Activated naive CD8-positive, alpha-beta T cell (primary cell): ENCODE data around the gene PDGFC.
"Not testable (repeated sequence)": the region's sequence is repeated elsewhere in the genome, so short reads cannot be mapped to it uniquely, and the experiment has no call there.

Experiments
- H3K27ac Mint-ChIP-seq: one replicate; pipeline ENCODE4 v1.8.0; 2021; ENCODE audit warnings: mixed read lengths
- H3K27me3 Mint-ChIP-seq: one replicate; pipeline ENCODE4 v1.8.0; 2021; ENCODE audit warnings: mixed read lengths
- H3K36me3 Mint-ChIP-seq: one replicate; pipeline ENCODE4 v1.8.0; 2021; ENCODE audit warnings: mixed read lengths
- H3K4me1 Mint-ChIP-seq: one replicate; pipeline ENCODE4 v1.8.0; 2021; ENCODE audit warnings: low read depth, mixed read lengths
- H3K4me3 Mint-ChIP-seq: one replicate; pipeline ENCODE4 v1.8.0; 2021; ENCODE audit warnings: mild to moderate bottlenecking, mixed read lengths
- H3K9me3 Mint-ChIP-seq: one replicate; pipeline ENCODE4 v1.8.0; 2021; ENCODE audit warnings: low read depth, mixed read lengths

Gene PDGFC

DNA sequence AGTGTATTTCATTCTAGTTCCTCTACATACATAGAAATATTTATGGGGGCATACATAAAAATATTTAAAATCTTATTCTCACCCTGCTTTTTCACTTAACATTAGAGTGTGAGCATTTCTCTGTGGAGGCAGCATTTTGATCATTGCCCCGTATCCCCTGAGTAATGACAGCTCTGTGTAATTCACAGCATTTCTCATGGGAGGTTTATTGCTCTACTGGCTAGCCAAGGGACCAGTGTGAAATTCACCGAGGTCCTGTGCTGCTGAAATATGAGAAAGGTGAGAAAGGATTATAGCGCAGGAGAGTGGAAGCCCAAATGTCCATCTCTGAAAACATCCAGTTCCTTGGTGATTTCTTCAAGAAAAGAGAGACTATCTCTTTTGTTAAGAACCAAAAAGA, 22.9 kb downstream of the PDGFC start:
- Mint-ChIP-seq H3K36me3 (no peaks in the 10 kb centered on the region), H3K27ac (no peak overlapping the region), H3K9me3 (peaks cover 4% of the 10 kb centered on the region), H3K4me3 (no peak overlapping the region), H3K27me3 (no peaks in the 10 kb centered on the region), H3K4me1 (no peaks in the 10 kb centered on the region)

DNA sequence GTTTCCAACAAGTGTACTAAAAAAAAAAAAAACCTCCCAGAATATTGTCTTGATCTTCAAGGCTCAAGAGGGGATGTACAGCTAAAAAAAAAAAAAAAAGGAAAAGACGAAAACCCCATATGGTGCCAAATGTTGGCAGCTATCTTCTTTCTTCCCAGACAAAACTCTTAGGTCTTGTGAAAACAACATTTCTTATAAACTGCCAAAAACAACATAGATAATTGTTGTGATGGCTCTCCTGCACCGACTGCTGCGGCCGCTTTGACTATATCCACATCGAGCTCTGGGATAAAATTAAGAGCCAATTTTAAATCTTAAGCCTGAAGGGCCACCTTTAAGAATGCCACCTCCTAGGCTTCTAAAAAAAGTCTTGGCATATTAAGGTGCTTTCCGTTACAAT, 23.5 kb downstream of the PDGFC start:
- no peaks in the 10 kb centered on the region for H3K4me1 Mint-ChIP-seq
- H3K36me3 Mint-ChIP-seq, result no peaks in the 10 kb centered on the region
- H3K4me3 Mint-ChIP-seq, result no peak overlapping the region
- H3K27ac Mint-ChIP-seq, result no peak overlapping the region
- H3K9me3 Mint-ChIP-seq, result peaks cover 4% of the 10 kb centered on the region
- no peaks in the 10 kb centered on the region for H3K27me3 Mint-ChIP-seq

DNA sequence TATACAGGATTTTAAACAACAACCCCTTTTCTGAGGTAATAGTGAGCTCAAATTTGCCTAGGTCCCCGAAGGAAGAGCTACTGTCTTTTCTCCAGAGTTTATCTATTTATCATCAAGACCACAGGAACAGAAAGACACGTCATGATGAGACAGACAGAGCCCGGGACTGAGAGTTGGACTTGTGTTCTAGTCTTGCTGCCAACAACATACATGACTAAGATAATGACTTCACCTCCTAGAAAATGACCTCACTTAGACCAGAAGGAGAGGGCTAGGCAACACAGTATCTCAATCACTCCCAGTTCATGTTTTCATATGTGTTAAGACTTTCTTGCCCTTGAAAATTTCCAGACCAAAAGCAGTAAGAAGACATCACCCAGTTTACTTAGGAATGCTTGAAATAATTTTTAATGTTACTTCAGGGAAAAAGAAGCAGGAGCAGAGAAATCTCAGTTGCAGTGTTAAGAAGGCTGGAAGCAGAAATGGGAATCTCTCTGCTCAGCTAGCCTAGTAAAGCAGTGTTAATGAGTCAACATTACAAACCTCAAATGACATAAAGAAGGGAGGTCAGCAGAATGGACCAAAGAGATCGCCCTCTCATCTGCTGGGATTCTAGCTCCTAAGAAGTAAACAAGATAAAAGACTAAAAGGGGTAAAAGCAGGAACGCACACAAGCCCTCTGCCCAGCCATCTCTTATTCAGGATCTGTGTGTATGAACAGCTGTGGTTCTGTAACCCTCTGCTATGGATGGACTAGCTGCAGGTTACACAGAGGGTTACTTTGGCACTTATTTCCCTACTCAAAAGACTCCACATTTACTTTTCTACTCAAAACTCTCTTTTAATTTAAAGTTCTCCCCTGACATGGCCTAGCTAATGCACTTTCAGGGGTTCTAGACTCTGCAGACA, 24.8 kb downstream of the PDGFC start:
- no peak overlapping the region for H3K27ac Mint-ChIP-seq
- no peaks in the 10 kb centered on the region for H3K9me3 Mint-ChIP-seq
- no peaks in the 10 kb centered on the region for H3K4me1 Mint-ChIP-seq
- H3K36me3 Mint-ChIP-seq, result no peaks in the 10 kb centered on the region
- no peaks in the 10 kb centered on the region for H3K27me3 Mint-ChIP-seq
- H3K4me3 Mint-ChIP-seq, result no peak overlapping the region

DNA sequence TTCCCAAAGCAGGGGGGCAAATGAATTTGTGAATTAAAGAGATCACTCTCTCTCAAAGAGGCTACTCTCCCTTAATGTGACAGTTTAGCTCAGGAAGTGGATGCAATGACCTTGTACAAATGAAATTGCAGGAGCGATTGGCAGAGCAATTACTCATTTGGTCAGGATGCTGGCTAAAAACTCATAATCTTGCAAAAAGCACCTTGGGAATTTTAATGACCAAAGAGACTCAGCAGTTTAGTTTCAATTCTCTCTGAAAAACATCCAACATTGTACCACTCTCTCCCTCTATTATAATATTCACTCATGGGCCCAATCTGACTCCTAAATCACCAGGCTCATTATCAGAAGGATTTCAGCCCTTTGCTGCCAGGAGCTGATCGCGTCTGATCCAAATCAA, 26.1 kb downstream of the PDGFC start:
- Mint-ChIP-seq H3K4me1 (no peaks in the 10 kb centered on the region), H3K27ac (no peak overlapping the region), H3K27me3 (no peaks in the 10 kb centered on the region), H3K36me3 (no peaks in the 10 kb centered on the region), H3K9me3 (no peaks in the 10 kb centered on the region), H3K4me3 (no peak overlapping the region)

DNA sequence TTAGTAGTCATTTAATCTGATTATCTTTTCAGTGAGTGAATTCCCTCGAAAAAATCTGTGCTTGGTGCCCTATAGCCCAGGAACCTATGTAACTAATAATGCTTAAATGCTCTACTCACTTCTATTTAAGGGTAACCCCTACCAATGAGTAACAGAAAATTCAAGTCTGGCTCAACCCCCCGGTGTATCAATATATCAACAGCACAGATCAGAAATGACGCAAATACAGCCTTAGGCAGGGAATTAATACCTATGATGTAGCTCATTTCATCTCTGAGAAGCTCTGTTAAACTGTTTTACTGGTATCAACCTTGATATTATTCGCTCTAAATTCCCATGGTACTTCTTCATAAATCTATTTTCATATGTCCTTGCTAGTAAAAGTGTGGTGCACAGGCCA, 28.6 kb downstream of the PDGFC start:
- Mint-ChIP-seq H3K27ac (no peak overlapping the region), H3K27me3 (no peaks in the 10 kb centered on the region)

DNA sequence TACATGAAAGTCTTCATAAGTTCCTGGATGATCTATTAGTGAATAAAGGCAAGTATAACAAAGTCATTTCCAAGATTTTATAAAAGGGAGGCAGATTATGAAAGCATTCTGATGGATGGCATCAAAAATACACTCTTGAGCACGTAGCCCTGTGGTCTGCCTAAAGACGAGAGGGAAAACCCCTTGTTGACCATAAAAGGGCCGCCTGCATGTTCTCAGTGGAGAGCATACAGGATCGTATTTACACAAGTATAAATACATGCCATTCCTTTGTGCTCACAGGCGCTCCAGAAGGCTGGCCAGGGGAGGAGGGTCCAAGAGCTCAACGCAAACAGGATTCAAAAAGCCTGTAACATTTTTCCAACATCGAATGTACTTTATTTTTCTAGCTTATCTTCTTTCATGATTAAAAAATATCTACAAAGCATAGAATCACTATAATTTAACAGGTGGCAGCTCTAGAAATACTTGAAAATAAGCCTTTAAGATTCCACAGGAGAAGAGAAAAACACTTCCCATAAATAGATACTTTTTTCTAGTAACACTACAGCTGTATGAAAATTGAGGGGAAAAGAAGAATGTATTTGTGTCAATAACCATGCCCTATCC, 29.6 kb downstream of the PDGFC start:
- no peak overlapping the region for H3K27ac Mint-ChIP-seq
- H3K4me1 Mint-ChIP-seq, result no peaks in the 10 kb centered on the region
- no peaks in the 10 kb centered on the region for H3K27me3 Mint-ChIP-seq
- H3K9me3 Mint-ChIP-seq, result no peaks in the 10 kb centered on the region
- no peak overlapping the region for H3K4me3 Mint-ChIP-seq
- no peaks in the 10 kb centered on the region for H3K36me3 Mint-ChIP-seq

More for the DNA sequence above, 28.6 kb downstream of the PDGFC start:
- Mint-ChIP-seq H3K4me1 (no peaks in the 10 kb centered on the region), H3K4me3 (no peak overlapping the region), H3K36me3 (no peaks in the 10 kb centered on the region), H3K9me3 (no peaks in the 10 kb centered on the region)

DNA sequence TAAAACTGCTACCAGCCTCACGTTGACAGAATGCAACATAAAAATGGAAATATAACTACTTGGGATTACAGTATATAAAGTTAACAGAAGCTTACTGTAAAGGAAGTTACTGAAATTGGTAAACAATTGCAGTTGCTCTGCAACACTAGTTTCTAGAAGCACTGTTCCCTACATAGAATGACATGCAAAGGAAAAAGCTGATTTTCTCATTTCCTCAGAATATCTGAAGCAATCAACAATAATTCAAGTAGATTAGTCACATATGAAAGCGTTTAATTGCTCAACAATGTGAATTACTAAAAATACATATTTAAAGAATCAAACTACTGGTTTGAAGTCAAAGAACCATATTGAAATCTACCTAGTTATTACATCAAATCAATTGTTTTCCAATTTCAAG, 31.8 kb downstream of the PDGFC start:
- no peaks in the 10 kb centered on the region for H3K4me1 Mint-ChIP-seq
- H3K9me3 Mint-ChIP-seq, result no peaks in the 10 kb centered on the region
- no peak overlapping the region for H3K27ac Mint-ChIP-seq
- no peaks in the 10 kb centered on the region for H3K36me3 Mint-ChIP-seq
- no peak overlapping the region for H3K4me3 Mint-ChIP-seq
- H3K27me3 Mint-ChIP-seq, result no peaks in the 10 kb centered on the region

DNA sequence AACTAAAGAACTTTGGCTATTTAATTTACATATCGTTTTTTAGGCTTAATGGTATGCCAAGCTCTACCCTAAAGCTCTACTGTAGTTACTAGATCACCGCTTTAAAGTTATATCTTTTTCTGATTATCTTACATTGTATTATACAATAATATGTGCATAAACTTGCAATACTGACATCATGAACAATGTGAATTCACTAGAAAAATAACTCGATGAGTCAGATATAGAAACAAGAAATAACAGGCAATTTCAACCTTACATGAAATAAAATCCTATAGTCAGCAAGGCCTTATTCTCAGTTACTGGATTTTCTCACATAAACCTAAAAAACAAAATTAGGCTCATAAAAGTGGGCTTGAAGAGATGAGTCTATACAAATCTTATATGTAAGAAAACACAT, 32.5 kb downstream of the PDGFC start:
- no peak overlapping the region for H3K27ac Mint-ChIP-seq
- H3K36me3 Mint-ChIP-seq, result no peaks in the 10 kb centered on the region
- no peaks in the 10 kb centered on the region for H3K9me3 Mint-ChIP-seq
- H3K4me3 Mint-ChIP-seq, result no peak overlapping the region
- H3K27me3 Mint-ChIP-seq, result no peaks in the 10 kb centered on the region
- H3K4me1 Mint-ChIP-seq, result no peaks in the 10 kb centered on the region

DNA sequence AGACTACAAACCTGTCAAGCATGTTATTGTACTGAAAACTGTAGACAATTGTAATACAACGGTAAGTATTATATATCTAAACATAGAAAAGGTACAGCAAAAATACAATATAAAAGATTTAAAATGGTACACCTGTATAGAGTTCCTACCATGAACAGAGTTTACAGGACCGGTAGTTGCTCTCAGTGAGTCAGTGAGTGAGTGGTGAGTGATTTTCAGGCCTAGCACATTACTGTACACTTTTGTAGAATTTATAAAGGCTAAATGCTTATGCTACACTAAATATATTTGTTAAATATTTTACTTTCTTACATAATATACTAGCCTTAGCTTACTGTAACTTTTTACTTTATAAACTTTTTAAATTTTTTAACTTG, 37.4 kb downstream of the PDGFC start:
- H3K27ac Mint-ChIP-seq, result no peak overlapping the region

DNA sequence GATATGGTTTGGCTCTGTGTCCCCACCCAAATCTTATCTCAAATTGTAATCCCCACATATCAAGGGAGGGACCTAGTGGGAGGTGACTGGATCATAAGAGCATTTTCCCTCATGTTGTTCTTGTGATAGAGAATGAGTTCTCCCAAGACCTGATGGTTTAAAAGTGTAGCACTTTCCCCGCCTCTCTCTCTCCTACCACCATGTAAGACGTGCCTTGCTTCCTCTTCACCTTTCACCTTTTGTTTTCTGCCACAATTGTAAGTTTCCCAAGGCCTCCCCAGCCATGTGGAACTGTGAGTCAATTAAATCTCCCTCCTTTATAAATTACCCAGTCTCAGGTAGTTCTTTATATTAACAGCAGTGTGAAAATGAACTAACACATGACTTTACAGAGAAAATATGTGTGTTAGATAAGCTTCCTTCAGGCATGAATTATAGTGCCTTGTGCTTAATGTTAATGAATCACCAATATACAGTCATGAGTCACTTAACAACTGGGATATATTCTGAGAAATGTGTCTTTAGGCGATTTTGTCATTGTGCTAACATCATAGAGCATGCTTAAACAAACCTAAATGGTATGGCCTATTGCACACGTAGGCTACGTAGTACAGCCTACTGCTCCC, 37.9 kb downstream of the PDGFC start:
- Mint-ChIP-seq H3K27me3 (no peaks in the 10 kb centered on the region), H3K36me3 (no peaks in the 10 kb centered on the region), H3K4me3 (no peak overlapping the region), H3K4me1 (no peaks in the 10 kb centered on the region), H3K27ac (no peak overlapping the region), H3K9me3 (peaks cover 5% of the 10 kb centered on the region)

More for the DNA sequence above, 37.4 kb downstream of the PDGFC start:
- no peak overlapping the region for H3K4me3 Mint-ChIP-seq
- H3K36me3 Mint-ChIP-seq, result no peaks in the 10 kb centered on the region
- no peaks in the 10 kb centered on the region for H3K4me1 Mint-ChIP-seq
- H3K9me3 Mint-ChIP-seq, result peaks cover 5% of the 10 kb centered on the region
- no peaks in the 10 kb centered on the region for H3K27me3 Mint-ChIP-seq

DNA sequence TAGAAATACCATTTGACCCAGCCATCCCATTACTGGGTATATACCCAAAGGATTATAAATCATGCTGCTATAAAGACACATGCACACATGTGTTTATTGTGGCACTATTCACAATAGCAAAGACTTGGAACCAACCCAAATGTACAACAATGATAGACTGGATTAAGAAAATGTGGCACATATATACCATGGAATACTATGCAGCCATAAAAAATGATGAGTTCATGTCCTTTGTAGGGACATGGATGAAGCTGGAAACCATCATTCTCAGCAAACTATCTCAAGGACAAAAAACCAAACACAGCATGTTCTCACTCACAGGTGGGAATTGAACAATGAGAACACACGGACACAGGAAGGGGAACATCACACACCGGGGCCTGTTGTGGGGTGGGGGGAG, 39.2 kb downstream of the PDGFC start:
- H3K4me1 Mint-ChIP-seq, H3K27me3 Mint-ChIP-seq, H3K27ac Mint-ChIP-seq, H3K9me3 Mint-ChIP-seq, H3K4me3 Mint-ChIP-seq, H3K36me3 Mint-ChIP-seq: not testable (repeated sequence)

DNA sequence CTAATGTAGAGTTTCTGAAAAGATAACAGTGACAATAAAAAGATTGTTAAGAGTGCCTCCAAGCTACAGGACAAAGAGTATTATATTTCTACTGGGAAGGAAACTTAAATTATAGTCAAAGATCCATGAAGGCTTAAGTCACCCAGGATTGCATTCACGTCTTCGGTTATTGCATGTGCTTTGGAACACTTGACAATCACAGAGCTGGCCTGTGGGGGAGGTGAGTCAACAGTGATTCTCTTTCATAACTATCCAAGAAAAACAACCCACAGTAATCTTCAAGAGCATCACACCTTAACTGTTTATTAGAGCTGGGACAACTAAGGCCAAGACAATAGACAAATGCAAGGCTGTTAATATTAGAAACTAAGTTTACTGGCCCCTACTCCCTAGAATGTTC, 40.3 kb downstream of the PDGFC start:
- Mint-ChIP-seq H3K4me1 (no peaks in the 10 kb centered on the region), H3K9me3 (peaks cover 5% of the 10 kb centered on the region), H3K36me3 (no peaks in the 10 kb centered on the region), H3K27ac (no peak overlapping the region), H3K4me3 (no peak overlapping the region), H3K27me3 (no peaks in the 10 kb centered on the region)

DNA sequence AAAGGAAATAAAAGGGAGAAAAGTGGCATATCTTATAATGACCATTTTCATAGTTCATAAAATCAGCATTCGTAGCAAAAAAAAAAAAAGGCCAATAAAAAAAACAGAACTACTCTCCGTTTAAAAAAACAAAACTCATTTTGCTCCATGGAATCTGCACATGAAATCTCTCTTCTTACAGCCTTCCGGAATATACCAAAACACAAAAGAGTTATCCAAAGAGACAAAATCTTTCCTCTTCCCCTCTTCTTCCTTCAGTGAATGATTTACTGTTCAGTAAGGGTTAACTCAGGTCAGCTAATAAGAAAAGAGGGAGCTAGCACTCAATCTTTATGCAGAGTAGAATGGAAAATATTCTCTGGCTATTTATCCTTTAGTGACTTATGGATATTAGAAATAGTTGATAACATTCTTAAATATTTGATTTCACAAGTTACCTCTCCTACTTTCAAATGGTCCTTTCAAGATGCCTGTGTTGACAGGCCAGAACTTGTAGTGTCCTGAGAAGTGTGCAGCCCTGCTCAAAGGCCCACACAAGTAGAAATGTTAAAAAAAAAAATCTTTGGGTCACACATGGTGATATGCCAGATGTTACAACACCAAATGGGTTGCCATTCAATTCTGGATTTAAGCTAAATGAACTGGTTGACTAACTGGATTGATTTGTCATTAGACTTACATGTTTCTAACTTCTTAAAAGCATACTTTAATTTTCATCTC, 42.1 kb downstream of the PDGFC start:
- no peak overlapping the region for H3K4me3 Mint-ChIP-seq
- H3K27me3 Mint-ChIP-seq, result no peaks in the 10 kb centered on the region
- H3K36me3 Mint-ChIP-seq, result no peaks in the 10 kb centered on the region
- H3K4me1 Mint-ChIP-seq, result no peaks in the 10 kb centered on the region
- H3K9me3 Mint-ChIP-seq, result peaks cover 9% of the 10 kb centered on the region
- no peak overlapping the region for H3K27ac Mint-ChIP-seq

DNA sequence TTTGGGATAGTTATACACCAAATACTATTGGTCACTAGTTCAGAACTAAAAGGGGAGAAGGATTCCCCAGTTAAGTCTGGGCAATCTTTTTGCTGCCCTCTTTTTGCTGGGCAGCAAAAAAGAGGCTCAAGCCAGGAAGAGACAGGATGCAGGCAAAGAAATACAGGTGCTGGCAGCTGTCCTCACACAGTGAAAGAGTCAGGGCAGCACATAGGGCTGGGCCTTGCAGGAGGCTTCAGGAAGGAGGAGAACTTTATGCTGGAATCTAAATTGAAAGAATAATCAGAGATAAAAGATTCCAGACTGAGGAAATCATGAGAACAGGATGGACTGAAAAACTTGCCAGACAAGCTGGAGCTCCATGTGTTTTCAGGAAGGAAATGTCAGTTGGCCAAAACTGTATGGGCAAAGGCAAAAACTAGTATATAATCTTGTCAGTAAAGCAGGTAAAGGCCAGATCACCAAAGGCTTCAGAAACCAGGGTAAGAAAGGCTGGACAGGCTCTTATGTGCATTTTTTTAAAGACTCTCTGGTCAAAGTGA, 46.8 kb downstream of the PDGFC start:
- Mint-ChIP-seq H3K36me3 (no peaks in the 10 kb centered on the region), H3K27me3 (no peaks in the 10 kb centered on the region), H3K9me3 (peaks cover 4% of the 10 kb centered on the region), H3K4me1 (no peaks in the 10 kb centered on the region), H3K4me3 (no peak overlapping the region), H3K27ac (no peak overlapping the region)

DNA sequence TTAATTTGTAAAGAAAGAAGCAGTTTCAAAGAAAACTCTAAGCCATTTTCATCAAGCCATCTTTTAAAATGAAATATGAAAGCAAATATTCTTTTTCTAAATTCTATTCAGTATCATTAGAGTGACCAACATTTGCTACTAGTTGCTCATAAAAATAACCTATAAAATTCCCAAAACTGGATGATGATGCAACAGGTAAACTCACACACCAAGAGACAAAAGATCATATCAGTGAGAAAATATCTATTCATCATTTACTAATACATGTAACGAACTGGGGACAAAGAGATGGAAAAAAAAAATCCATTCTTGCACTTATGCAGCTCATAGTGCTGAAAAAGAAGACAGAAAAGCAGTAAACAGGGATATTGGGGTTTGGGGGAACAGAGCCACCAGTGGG, 48.1 kb downstream of the PDGFC start:
- H3K27ac Mint-ChIP-seq, result no peak overlapping the region
- H3K36me3 Mint-ChIP-seq, result no peaks in the 10 kb centered on the region
- H3K27me3 Mint-ChIP-seq, result no peaks in the 10 kb centered on the region
- H3K4me3 Mint-ChIP-seq, result no peak overlapping the region
- H3K4me1 Mint-ChIP-seq, result no peaks in the 10 kb centered on the region
- peaks cover 4% of the 10 kb centered on the region for H3K9me3 Mint-ChIP-seq
